Frontal cortex (tissue), 4 donors: Measurements from ENCODE around the gene NUDT22. TPM values are rescaled to one million over a fixed set of nuclear protein-coding genes. Genes with fewer than 3 reads are reported as not detected.

ENCODE experiments used
- DNase-seq, 2 donors: peaks; one replicate each; pipeline ENCODE4 v3.0.0; 2012; ENCODE audit warnings: low spot score in 2 of 2
- FAIRE-seq: peaks from 2 replicates; lab custom pipeline; 2012; peaks lifted over from hg19 to GRCh38; lab: Jason Lieb, UNC
- total RNA-seq: library from RNA; depleted of rRNA; stranded (reverse); fragments of >200 nt; gene quantifications from one replicate; pipeline ENCODE4 v1.2.3, GENCODE V29; 2014
- donor health status: control.
- donor health status: control.
- donor health status: control.

NUDT22 gene
- total RNA-seq, 1 donor from 2014 or later: 12.6 TPM

DNA sequence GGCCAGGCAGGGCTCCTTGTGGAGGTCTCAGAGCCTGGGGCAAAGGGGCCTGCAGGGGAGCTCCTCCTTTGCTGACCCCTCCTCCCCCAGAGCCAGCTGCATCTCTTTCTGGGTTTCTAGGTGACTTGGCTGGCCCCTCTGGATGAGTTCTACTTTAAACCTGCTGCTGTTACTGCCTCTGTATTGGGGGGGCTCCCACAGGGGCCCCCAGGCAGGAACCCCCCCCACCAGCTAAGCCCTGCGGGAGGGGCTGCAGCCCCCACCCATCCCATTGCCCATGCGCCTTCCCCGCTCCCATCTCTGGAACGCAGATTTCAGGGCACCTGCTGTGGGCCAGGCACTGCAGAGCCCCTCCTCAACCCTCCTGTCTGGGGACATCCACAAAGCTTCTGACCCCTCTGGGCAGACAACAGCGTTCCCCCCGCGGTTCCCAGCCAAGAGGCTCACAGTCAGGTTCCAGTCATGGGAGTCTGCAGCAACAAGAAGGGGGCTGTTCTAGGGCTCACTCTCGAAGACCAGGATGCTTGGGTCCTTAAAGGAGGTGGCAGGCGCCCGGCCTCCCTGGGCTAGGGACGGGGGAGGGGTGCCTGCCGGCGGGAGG is 24.4 kb downstream of the NUDT22 start:
- FAIRE-seq: no peak
- DNase-seq: no peak

DNA sequence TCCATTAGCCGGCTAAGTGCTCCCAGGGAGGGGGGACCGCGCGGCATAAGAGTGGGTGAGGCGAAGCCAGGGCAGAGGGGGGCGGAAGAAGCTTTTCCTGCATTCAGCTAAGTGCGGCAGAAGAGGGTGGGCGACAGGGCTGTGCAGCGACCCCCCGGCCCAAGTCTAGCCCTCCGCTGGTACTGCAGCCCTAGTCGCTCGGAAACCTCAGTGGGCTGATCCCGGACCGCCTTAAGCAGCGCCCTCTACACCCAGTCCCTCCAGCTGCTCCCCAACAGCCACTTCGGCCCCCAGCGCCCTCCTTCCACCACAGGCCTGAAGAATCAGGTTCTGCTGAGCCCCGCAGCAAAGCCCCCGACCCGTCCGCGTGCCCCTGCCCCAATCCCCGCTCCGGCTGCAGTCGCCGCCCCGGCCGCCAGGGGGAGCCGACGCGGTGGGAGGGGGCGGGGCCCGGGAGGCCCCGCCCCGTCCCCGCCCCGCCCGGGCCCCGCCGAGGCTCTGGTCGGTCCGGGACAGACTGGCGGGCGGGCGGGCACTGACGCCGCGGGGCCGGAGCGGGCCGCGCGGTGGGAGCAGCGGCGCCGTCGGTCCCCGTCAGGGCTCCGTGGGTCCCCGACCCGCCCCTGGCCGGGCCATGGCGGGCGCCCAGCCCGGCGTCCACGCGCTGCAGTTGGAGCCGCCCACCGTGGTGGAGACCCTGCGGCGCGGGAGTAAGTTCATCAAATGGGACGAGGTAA is 25.1 kb downstream of the NUDT22 start, which contains the start of gene PLCB3:
Gene PLCB3, plus strand, starts transcription at position 515 of the 737 bp plus-strand sequence. Its CDS starts 120 bp downstream, at position 635.
- DNase-seq (peak; percentile 90 to 95), FAIRE-seq (no peak)

- FAIRE-seq: no peak
These were observed 25.6 kb downstream of the NUDT22 start for GRCh38 chr11:64251753-64252002.

GRCh38 chr11:64252003-64252872 is 26.2 kb downstream of the NUDT22 start:
- peak in 1 of 2 donors; percentile 58 for DNase-seq
- FAIRE-seq: no peak

More at GRCh38 chr11:64251753-64252002, 25.6 kb downstream of the NUDT22 start:
- DNase-seq: no peak

DNA sequence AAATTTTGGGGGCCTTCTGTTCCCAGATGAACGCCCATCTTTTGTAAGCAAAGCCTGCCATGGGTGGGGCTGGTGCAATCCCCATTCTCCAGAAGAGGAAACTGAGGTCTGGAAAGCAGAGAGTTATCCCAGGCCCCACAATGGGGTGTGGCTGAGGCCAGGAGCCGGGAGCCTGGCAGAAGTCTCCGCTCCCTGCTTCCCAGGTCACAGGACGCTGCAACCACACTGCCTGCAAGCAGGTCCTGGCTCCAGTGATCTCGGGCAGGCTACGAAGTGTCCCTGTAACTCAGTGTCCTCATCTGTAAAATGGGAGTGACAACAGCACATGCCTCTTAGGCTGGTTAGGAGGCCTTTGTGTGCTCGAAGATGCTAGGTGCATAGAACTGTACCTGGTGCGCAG is 27.0 kb downstream of the NUDT22 start:
- FAIRE-seq (no peak), DNase-seq (no peak)

DNA sequence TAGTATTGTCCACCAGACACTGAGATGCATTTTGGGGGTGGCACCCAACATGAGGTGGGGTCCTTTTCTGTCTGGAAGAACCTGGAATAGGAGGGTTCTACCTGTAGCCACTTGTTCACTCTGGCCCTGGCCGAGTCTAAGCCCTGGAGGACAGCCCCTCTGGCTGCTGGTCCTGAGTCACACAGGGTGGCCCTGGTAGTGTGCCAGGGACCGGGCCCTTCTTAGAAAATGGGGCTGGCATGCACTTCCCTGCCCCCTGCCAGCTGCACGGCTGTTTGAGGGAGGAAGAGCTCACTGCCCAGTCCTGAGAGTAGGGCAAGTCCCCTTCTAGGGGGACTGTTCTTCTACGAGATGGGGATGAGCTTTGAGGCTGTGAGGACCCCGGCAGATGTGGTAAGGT is 27.4 kb downstream of the NUDT22 start:
- DNase-seq (peak; percentile 61 to 62), FAIRE-seq (no peak)

DNA sequence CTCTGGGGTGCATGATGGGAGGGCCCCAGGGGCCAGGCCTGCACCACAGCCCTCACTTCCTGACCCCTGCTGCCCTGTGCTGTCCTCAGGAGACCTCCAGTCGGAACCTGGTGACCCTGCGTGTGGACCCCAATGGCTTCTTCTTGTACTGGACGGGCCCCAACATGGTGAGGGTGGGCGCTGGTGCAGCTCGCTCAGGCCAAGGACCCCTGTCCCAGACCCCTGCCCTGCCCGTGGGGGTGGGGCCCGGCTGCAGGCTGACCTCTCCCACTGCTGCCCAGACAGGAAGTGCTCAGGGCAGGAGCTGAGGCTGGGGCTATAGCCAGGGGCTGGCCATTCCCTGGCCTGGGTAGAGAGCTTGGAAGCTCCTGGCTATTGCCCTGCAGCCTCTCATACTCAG is 28.3 kb downstream of the NUDT22 start:
- FAIRE-seq (no peak), DNase-seq (no peak)

- FAIRE-seq: no peak
- DNase-seq: no peak
These were observed 29.4 kb downstream of the NUDT22 start for GRCh38 chr11:64255135-64256128.

DNA sequence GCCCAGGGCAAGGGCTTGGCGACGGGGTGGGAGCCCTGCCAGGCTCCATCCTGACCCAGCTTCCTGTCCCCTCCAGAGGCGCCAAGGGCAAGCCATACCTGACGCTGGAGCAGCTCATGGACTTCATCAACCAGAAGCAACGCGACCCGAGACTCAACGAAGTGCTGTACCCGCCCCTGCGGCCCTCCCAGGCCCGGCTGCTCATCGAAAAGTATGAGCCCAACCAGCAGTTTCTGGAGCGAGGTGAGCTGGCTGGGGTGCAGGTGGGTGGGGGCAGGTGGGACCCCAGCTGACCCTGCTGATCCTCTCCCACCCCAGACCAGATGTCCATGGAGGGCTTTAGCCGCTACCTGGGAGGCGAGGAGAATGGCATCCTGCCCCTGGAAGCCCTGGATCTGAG is 30.2 kb downstream of the NUDT22 start:
- FAIRE-seq: no peak
- no peak for DNase-seq

DNA sequence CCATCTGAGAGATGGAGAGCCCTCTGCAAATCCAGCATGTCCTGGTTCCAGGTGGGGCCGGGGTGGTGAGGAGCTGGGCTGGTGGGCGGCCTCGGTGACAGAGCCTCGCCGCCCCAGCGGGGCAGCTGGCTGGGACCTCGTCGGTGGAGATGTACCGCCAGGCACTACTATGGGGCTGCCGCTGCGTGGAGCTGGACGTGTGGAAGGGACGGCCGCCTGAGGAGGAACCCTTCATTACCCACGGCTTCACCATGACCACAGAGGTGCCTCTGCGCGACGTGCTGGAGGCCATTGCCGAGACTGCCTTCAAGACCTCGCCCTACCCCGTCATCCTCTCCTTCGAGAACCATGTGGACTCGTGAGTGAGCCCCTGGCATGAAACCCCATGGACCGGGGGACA is 32.3 kb downstream of the NUDT22 start:
- no peak for FAIRE-seq

GRCh38 chr11:64258946-64259532 is 33.0 kb downstream of the NUDT22 start:
- DNase-seq (no peak), FAIRE-seq (no peak)

More for the DNA sequence above, 32.3 kb downstream of the NUDT22 start:
- DNase-seq: no peak

- FAIRE-seq (no peak), DNase-seq (no peak)
These were observed 33.5 kb downstream of the NUDT22 start for GRCh38 chr11:64259533-64260067.

DNA sequence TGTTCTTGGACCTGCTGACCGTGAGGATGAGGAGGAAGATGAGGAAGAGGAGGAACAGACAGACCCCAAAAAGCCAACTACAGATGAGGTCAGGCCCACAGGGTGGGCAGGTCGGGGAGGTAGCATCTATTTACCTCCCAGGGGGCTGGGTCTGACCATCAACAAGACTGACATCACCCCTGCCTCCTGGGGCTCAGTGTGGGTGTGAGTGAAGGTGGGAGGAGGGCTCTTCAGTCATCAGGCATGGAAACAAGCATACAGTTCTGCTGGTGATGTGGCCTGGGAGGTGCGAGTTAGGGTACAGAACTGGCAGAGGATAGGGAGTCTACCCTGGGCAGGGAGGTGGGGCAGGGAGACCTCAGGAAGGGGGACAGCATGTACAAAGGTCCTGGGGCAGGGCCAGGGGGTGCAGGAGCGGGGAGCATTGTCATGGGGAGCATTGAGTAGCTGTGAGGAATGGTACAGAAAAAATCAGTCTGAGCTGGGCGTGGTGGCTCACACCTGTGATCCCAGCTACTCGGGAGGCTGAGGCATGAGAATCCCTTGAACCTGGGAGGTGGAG is 34.2 kb downstream of the NUDT22 start:
- FAIRE-seq (no peak), DNase-seq (no peak)

GRCh38 chr11:64261556-64262080 is 35.5 kb downstream of the NUDT22 start:
- no peak for DNase-seq
- no peak for FAIRE-seq

GRCh38 chr11:64262271-64263002 is 36.4 kb downstream of the NUDT22 start:
- DNase-seq (no peak), FAIRE-seq (no peak)

DNA sequence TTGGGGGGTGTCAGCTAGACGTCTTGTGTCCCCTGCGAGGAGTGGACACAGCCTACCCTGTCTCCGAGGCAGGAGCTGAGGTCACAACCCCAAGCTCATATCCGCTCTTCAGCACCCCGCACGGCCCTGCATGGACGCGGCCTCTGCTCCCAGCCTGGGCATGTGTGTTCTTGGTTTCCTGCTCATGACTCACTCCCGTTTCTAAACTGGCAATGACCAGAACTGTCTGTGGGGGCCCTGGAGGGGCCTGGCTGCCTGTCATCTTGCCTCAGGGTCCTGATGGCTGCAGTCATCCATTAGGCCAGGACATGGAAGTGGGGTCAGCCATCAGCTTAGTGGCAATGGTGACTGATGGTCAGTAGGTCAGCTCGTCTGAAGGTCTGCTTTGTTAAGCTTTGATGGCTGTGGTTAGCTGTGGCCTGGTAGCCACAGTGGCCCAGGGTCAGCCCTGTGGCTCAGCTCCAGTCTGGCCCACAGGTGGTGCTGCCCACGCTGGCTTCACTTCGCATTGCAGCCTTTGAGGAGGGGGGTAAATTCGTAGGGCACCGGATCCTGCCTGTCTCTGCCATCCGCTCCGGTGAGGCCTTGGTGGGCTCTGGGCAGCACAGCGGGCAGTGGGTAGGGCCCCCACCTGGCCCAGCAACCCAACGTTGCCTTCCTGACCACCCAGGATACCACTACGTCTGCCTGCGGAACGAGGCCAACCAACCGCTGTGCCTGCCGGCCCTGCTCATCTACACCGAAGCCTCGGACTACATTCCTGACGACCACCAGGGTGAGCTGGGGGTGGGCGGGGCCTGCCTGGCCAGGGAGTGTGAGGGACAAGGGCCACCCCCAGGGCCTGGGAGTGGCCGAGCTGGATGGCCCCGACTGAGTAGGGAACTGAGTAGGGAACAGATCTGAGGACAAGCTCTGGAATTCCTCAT is 37.2 kb downstream of the NUDT22 start:
- DNase-seq: no peak
- FAIRE-seq: no peak

- no peak for FAIRE-seq
- DNase-seq: no peak
These were observed 37.9 kb downstream of the NUDT22 start for GRCh38 chr11:64263947-64264317.
